Hematopoietic multipotent progenitor cell treated with erythropoietin and hydrocortisone succinate and interleukin-3 and kit ligand, for 4 days (in vitro differentiated cells): Measurements from ENCODE around the gene TMTC1.
A peak's percentile ranks its signal among the peaks of the same experiment; 100 is the strongest.

Experiments used
- DNase-seq: peaks from one replicate; pipeline ENCODE4 v3.0.0-alpha.2; 2015

The TMTC1 gene

GRCh38 chr12:29706311-29706710 is 77.4 kb downstream of the TMTC1 start:
- no peak for DNase-seq

- DNase-seq, result no peak
Observed at GRCh38 chr12:29703528-29703927, 80.2 kb downstream of the TMTC1 start.

GRCh38 chr12:29702972-29703371 is 80.8 kb downstream of the TMTC1 start:
- DNase-seq, result no peak

- no peak for DNase-seq
Observed at GRCh38 chr12:29702222-29702621, 81.5 kb downstream of the TMTC1 start.

- DNase-seq, result no peak
Observed at GRCh38 chr12:29700761-29701481, 82.8 kb downstream of the TMTC1 start.

- no peak for DNase-seq
Observed at GRCh38 chr12:29698756-29699155, 85.0 kb downstream of the TMTC1 start.

GRCh38 chr12:29695800-29696199 is 87.9 kb downstream of the TMTC1 start:
- DNase-seq, result no peak

GRCh38 chr12:29695026-29695425 is 88.7 kb downstream of the TMTC1 start:
- no peak for DNase-seq

- no peak for DNase-seq
Observed at GRCh38 chr12:29694002-29694401, 89.7 kb downstream of the TMTC1 start.

GRCh38 chr12:29692237-29692636 is 91.5 kb downstream of the TMTC1 start:
- no peak for DNase-seq

- DNase-seq, result peak; percentile 66
Observed at GRCh38 chr12:29691161-29691854, 92.4 kb downstream of the TMTC1 start.

GRCh38 chr12:29690728-29691127 is 93.0 kb downstream of the TMTC1 start:
- no peak for DNase-seq

GRCh38 chr12:29688914-29689313 is 94.8 kb downstream of the TMTC1 start:
- no peak for DNase-seq

- DNase-seq, result no peak
Observed at GRCh38 chr12:29682088-29682487, 101.7 kb downstream of the TMTC1 start.

GRCh38 chr12:29681370-29681769 is 102.4 kb downstream of the TMTC1 start:
- DNase-seq, result no peak

- DNase-seq, result no peak
Observed at GRCh38 chr12:29676676-29677075, 107.1 kb downstream of the TMTC1 start.

GRCh38 chr12:29674463-29674862 is 109.3 kb downstream of the TMTC1 start:
- DNase-seq, result no peak

- no peak for DNase-seq
Observed at GRCh38 chr12:29673346-29673745, 110.4 kb downstream of the TMTC1 start.

- no peak for DNase-seq
Observed at GRCh38 chr12:29672580-29672979, 111.2 kb downstream of the TMTC1 start.

GRCh38 chr12:29671742-29672141 is 112.0 kb downstream of the TMTC1 start:
- DNase-seq, result no peak

GRCh38 chr12:29667011-29667410 is 116.7 kb downstream of the TMTC1 start:
- no peak for DNase-seq

GRCh38 chr12:29665107-29665506 is 118.6 kb downstream of the TMTC1 start:
- DNase-seq, result no peak

- no peak for DNase-seq
Observed at GRCh38 chr12:29662734-29663323, 120.9 kb downstream of the TMTC1 start.

- no peak for DNase-seq
Observed at GRCh38 chr12:29660847-29661246, 122.9 kb downstream of the TMTC1 start.
